MM.1S (cell line): ENCODE results near the gene CXorf49.
"Not testable (repeated sequence)": the region's sequence is repeated elsewhere in the genome, so short reads cannot be mapped to it uniquely, and the experiment has no call there.

Experiments used
- CTCF ChIP-seq: fragments of 300-600 bp; sonication (generic); IDR thresholded peaks from 2 replicates; pipeline ENCODE4 v1.5.1; 2016; ENCODE audit warnings: antibody characterized with exemption, low read length, mixed read lengths
- EZH2 ChIP-seq: fragments of 300-600 bp; sonication (generic); optimal IDR thresholded peaks from 2 replicates; pipeline ENCODE3; 2017; ENCODE audit warnings: low read depth, mild to moderate bottlenecking, antibody characterized with exemption, low read length, mixed read lengths

GRCh38 chrX:71763049-71763448, 45.0 kb upstream of the CXorf49 start, which contains the start of gene CXorf49B:
- not testable (repeated sequence) for TF ChIP-seq EZH2, CTCF
